Keratinocyte (primary cell): ENCODE data around the gene GNAL.

ENCODE experiments used
- CTCF ChIP-seq, 3 experiments: IDR thresholded peaks in 1 of 3; conservative IDR thresholded peaks in 1 of 3; optimal IDR thresholded peaks in 1 of 3; 2 replicates in 2 of 3; 3 replicates in 1 of 3; pipeline versions ENCODE3 to v1.5.1; 2011; ENCODE audit warnings: low read length in 3 of 3, mild to moderate bottlenecking in 3 of 3, moderate library complexity in 2 of 3, control low read depth in 1 of 3, inconsistent platforms in 1 of 3; ENCODE audit not compliant: insufficient read depth in 2 of 3; ENCODE audit errors: extremely low read depth in 1 of 3
- EZH2 ChIP-seq: IDR thresholded peaks from one replicate; pipeline ENCODE4 v1.6.1; 2012; ENCODE audit warnings: inconsistent platforms, mild to moderate bottlenecking, low read length, moderate library complexity

GRCh38 chr18:11818486-11819203 is 129.6 kb downstream of the GNAL start:
- TF ChIP-seq CTCF (optimal IDR thresholded peaks at IDR 0.05 in 1 of 3, IDR thresholded peaks at IDR 0.05 in 1 of 3, conservative IDR thresholded peaks at IDR 0.05 in 1 of 3; ENCODE audit: extremely low read depth in 1 of 3, insufficient read depth in 2 of 3, low read length in 3 of 3) (no peak), EZH2 (no peak)
